Right forelimb (tissue), 1 donor: Measurements from ENCODE around the gene SEC22C.

Source experiments
- DNase-seq: peaks from one replicate; pipeline ENCODE4 v3.0.0-alpha.2; 2018

The SEC22C gene

DNA sequence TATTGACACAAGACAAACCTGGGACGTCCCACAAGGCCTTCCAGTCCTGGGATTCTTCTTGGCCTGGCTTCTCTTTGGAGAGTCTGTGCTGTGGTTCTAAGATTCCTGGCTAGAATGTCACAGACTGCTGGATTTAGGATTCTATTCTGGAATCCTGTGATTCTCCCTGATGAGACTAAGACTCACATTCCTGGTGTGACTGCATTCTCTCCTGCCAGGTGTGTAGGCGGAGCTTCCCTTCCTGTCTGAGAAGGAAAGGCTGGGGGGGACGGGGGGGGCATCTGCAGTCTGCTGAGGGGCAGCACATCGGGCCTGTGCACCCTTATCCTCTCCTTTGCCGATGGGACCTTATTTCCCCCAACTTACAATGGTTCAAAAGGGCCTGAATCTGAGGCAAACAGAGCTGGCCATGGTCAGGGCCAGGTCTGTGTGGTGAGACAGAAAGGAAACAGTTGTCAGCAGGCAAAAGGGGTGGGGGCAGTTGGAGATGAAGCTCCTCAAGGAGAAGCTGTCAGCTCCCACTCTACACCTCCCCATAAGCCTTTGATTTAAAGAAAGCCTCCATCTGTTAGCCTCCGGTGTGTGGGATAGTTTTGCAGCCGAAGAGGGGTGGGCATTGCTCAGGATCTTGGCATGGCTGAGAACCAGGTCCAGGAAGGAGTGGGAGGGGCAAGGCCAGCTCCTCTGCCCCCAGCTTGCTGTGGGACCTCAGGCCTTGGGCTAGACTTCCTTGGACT, 48.4 kb downstream of the SEC22C start:
- DNase-seq = no peak

DNA sequence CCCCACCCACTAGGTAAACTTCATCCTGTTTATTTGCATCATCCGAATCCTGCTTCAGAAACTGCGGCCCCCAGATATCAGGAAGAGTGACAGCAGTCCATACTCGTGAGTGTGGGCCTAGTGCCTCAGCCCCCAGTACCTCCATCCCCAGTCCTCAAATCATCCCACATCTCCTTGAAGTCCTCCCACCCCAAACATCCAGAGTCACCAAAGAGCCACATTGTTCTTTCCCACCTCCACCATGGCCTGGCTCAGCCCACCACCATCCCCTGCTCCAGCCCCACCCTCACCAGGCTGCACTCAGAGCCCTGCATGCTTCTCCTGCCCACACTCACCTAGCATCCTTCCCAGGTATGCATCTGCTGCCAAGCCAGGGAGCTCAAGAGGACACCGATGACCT, 49.5 kb downstream of the SEC22C start:
- DNase-seq = no peak

- DNase-seq = no peak
These were observed 50.3 kb downstream of the SEC22C start for GRCh38 chr3:42531470-42531869.

DNA sequence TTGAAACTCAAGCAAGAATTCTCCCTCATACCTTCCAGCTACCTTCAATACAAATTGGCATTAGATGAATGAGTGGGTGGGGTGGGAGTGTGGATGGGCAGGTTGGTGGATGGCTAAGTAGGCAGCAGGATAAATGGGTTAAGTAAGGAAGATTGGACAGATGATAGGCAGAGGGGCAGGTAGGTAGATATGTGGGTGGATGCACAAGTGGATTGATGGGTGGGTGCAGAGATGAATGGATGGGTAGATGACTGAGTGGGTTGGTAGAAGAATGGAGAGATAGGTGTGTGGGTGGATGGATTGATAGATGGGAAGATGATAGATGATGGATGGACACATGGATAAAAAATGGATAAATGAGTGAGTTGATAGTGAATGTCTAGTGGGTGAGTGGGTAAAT, 51.7 kb downstream of the SEC22C start:
- no peak for DNase-seq

DNA sequence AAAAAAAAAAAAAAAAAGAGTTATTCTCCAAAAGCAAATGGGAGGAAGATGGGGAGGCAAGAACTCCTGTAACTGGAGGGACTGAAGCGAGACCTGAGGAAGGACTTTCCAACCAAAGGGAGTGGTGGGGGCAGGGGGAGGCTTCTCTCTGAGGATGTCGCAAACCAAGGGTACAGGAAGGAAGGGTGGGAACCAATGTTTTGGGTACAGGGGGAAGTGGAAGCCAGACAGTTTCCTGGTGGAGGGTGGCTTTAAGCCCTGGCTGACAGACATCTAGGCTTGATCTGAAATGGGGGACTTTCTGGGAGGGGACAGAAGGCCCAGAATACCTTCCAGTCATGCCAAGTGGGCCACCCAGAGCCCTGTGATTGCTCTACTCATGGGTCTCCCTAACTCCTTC, 52.3 kb downstream of the SEC22C start:
- DNase-seq = no peak

DNA sequence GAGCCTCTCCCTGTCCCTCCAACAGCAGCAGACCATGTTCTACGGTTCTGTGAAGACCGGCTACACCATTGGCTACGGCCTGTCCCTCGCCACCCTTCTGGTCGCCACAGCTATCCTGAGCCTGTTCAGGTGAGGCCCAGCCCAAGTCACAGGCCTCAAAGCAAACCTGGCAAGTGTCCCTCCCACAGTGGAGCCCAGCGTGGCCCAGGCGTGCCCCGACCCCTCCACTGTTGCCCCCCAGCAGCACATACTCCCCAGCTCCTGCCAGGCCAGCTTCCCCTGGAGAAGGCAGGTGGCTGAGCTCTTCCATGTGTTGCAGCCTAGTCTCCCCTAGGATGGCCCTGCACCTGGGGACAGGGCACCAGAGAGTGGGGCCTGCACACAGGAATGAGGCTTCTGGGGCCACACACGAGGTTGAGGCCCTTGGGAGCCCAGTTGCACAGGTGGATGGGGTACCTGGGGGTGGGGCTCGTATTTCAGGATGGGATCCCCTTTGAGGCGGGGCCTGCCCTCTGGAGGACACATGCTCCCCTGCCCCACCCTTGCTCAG, 54.3 kb downstream of the SEC22C start:
- DNase-seq = no peak

GRCh38 chr3:42526616-42527367, 55.0 kb downstream of the SEC22C start:
- no peak for DNase-seq

GRCh38 chr3:42525736-42526345, 55.9 kb downstream of the SEC22C start:
- DNase-seq = no peak

DNA sequence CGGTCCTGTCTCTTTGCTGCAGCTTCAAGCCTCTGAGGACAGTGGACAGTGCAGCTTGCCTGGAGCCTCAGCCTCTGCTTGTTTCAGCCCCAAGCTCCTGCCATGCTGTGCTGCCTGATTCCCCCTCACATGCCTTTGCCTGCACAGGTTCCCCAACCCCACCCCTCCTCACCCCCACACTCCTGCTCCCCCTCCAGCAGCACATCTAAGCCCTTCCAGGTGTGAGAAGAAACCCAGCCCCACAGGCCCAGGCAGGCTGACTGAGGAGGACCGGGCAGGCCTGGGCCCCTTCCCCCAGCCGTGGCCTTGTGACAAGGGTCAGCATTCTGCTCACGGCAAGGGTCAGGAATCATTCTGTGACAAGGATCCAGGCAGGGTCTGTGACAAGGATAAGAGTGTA, 56.6 kb downstream of the SEC22C start:
- no peak for DNase-seq

DNA sequence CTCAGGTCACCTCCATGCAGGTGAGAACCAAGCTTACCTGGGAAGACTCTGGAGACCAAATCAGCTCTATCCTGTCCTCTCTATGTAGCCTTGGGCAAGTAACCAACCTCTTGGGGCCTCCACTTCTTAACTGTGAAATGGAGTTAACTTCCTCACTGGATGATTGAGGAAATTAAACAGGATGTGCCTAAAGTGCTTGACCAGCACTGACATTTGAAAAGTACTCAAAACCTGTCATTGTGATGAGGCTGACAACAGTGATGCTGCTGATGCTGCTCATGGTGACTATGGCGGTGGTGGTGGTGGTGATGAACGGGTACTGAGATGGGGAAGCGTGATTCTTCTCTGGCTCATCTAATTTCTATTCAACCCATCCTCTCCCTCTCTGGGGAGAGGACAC, 57.0 kb downstream of the SEC22C start:
- no peak for DNase-seq

GRCh38 chr3:42520906-42521305, 60.9 kb downstream of the SEC22C start:
- DNase-seq = no peak

- no peak for DNase-seq
These were observed 61.4 kb downstream of the SEC22C start for GRCh38 chr3:42520336-42520735.

DNA sequence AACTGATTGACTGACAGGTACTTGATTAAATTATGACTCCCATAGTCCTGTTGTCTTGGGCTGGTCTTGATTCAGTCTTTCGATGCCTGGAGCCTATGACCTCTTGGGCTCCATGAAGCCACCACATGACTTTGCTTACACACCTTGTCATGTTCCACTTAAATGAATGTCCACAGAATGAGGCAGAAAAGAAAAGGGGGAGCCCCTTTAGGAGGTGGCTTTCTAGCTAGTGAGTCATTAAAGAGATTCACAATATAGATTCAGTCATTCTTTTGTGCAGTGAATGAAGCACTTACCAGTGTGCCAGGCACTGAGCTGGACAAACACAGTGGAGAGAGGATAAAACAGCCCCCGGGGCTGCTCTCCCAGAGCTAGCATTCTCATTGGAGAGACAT, 62.2 kb downstream of the SEC22C start:
- no peak for DNase-seq

DNA sequence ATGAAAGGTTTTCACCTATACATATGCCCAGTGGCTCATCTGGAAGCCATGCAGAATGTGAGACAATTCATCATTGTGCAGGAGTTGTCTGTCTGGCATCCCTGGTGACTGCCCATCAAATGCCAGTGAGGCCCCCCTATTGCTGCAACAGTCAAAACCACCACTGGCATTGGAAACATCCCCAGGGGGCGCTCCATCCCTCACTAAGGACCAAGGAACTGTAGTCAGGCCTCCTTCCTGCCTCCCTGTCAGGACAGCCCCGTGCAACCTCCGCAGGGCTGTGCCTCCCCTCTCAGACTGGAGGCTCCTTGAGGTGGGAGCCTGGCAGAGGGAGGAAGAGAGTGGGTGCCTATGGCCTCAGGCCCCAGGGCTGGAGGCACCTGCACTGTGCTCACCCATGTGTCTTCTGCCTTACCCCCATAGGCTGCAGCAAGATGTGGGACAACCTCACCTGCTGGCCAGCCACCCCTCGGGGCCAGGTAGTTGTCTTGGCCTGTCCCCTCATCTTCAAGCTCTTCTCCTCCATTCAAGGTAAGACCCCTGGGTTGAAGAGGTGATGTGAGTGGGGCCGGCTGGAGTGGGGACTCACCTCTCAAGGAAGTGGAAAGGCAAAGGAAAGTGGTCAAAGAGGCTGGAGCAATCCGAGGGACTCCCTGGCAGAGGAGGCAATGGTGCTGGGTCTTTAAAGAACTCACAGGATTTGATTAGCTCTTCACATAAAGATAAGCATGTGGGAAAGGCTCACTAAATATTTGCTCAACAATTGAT, 62.8 kb downstream of the SEC22C start:
- DNase-seq = no peak

DNA sequence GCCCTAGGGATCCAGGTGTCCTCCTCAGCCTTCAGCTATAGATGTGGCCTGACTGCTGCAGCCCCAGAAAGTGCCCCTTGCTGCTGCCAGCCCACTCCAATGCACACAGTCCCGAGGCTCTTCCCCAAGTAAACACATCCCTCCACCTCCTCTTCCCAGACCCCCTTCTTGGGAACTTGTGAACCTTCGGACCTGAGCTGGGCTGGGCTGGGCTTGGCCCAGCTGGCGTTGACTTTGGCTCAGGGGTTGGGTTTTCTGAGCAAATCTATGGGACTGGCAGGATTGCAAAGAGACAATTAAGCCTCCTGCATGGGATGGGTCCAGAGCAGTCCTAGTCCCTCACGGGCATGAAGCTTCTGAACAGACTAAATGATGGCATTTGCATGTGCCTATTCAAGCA, 64.7 kb downstream of the SEC22C start:
- DNase-seq = no peak

GRCh38 chr3:42516443-42516842, 65.3 kb downstream of the SEC22C start:
- DNase-seq = no peak

DNA sequence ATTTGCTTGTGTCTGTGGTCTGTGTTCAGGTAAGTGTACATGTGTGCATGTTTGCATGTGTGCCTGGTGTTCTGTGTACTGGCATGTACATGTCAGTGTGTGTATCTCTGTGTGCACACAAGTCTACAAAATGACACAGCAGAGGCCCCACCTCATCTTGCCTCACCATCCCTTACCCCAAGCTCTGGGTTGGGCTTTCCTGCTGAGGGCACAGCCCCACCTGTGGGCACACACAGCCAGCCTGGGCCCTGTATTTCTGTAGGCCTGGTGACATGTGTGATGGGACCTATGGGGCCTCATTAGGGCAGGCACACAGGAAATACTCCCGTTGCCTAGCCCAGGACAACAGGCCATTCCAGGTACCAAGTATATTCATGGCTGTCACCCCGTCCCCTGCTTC, 65.8 kb downstream of the SEC22C start:
- no peak for DNase-seq

- DNase-seq = no peak
These were observed 66.3 kb downstream of the SEC22C start for GRCh38 chr3:42515391-42515916.

- no peak for DNase-seq
These were observed 66.9 kb downstream of the SEC22C start for GRCh38 chr3:42514876-42515275.

- DNase-seq = no peak
These were observed 68.2 kb downstream of the SEC22C start for GRCh38 chr3:42513521-42513920.

GRCh38 chr3:42513121-42513520, 68.6 kb downstream of the SEC22C start:
- DNase-seq = no peak

DNA sequence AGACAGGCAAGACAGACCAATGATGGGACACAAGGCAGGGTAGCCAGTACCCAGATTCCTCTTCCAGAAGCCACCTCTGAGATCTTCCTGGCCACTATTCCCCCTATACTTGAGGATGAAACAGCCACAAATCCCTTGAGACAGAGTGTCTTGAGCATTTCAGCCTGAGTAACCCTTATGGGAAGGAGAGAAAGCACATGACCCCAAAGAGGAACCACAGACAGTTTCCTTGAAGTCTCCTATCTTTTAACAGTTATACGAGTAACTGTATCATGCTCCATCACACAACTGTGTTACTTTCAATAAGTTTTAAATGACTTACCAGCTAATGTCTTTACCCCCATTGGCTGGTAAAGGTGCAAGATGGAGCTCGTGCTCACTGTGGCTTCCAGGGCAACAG, 70.0 kb downstream of the SEC22C start:
- no peak for DNase-seq

DNA sequence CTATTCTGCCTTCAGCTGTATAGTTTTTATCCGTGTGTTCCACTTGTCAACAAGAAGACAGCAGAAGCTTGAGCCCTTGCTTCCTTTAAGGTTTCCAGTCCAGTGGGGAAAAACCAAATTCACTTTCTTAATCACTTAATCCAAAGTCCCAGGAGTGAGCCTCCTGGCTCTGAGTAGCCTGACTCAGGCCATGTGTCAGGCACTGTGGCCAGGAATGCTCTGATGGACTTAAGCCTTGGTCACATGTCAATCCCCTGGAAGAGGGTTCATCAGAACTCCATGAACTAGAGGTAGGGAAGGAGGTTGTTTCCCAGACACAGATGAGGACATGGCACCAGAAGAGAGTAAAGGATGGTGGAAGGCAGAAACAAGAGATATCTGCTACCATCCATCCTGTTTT, 70.6 kb downstream of the SEC22C start:
- no peak for DNase-seq
